M059J (cell line): Measurements from ENCODE around the gene PHF14. TPM values are rescaled to one million over a fixed set of nuclear protein-coding genes. Genes with fewer than 3 reads are reported as not detected.

Experiments
- DNase-seq: peaks from one replicate; pipeline ENCODE4 v3.0.0-alpha.2; 2012; ENCODE audit warnings: low read depth
- total RNA-seq: library from RNA; depleted of rRNA; stranded (reverse); fragments of >200 nt; shearing (Covaris generic); gene quantifications from 2 replicates; pipeline ENCODE4 v1.2.3, GENCODE V29; 2014

Gene PHF14
- total RNA-seq, 1 experiment from 2014 or later, result 23.7 TPM

GRCh38 chr7:11104578-11104977 lies 130.9 kb downstream of the PHF14 start:
- DNase-seq, result no peak

DNA sequence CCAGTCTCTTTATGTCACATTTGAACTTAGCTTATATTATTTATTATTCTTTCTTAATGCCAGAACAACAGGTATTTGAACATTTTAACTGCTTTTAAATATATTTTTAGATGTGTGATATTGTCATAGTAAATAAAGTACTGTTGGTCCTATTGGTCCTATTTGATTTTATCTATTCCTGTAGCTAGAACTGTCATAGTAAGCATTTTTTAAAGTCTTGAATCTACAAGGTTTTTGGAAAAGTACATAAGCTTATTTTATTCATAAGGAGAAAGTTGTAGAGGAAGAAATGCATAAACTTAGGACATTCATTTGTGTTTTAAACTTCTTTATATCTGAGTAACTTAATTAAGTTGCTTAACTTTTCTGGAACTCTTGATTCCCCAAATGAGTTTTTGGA lies 136.0 kb downstream of the PHF14 start:
- no peak for DNase-seq

GRCh38 chr7:11120068-11120664 lies 146.5 kb downstream of the PHF14 start:
- no peak for DNase-seq

- DNase-seq, result no peak
Observed at GRCh38 chr7:11120675-11121220, 147.1 kb downstream of the PHF14 start.

- no peak for DNase-seq
Observed at GRCh38 chr7:11124856-11125559, 151.3 kb downstream of the PHF14 start.

DNA sequence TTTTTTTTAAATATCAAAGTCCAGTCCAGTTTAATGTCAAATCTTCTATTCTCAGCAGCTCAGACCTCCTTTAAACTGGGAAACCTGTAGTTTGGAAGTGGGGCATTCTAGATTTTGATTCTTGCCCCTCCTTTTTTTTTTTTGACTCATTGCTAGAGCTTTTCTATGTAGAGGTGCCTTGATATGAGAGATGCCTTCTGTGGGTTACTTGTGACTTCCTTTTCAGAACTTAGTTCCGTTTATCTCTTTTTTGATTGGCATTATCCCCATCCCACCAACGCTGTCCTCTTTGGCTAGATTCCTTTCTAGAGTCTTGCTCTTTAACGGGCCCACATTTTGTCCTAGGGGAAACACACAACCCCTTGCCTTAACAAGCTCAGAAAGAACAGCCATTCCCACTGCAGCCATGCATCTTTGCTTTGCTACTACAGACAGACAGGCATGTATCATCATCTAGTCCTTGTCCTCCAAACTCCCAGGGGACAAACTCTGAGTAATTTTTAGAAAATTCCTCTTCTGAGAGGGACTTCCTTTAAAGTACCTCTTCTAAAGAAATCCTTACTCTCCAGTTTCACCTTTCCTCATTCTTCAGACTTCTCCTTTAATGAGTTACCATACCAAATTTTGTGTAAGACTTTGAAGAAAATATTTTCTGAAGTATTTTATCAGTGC lies 153.6 kb downstream of the PHF14 start:
- no peak for DNase-seq

DNA sequence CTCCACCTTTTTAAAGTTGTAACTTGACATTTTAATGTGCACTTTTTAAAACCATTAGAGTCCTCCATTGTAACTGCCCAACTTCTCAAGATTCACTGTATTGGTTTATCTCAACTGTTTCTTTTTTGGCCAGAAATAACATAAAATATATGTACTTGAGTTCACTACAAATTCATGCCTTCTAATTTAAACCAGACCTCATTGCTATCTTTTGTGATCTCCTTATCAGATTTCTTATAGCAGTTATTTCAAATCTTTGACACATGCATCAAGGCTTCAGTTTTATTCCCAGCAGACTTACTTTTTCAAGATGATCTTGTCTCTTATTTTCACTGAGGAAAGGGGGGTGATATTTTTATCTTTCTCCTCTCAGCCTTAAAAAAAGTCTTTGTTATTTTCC lies 154.3 kb downstream of the PHF14 start:
- no peak for DNase-seq

DNA sequence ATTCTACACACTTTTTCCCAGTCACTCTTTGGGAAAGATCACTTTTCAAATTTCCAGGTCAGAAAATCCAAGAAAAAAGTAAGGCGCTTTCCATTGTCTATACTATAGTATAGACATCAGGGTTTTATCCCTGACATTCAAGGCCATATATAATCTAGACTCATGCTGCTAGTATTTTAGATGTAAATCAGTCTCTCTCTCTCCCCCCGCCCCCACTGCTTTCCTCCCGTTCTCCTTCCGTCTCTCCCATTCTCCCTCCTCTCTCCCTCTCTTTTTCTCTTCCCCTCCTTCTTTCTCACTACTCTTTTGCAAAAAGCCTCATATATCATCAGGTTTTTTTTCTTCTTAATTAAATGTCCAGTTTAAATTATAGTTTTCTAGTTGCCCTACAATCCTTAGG lies 154.8 kb downstream of the PHF14 start:
- no peak for DNase-seq

DNA sequence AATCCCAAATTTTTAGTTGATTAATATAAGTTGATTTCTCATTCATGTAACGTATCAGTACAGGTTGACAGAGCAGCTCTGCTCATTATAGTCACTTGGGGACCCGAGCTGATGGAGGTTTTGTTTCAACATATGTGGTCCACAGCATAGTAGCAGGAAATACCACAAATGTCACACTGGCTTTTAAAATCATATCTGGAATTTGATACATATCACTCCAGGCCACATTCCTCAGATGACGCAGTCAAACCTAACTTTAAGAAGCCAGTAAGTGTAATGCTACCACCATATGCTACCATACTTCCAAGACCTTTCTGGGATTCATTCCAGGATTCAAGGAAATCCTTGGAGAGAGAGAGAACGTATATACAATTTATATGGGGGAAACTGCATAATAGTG lies 156.3 kb downstream of the PHF14 start:
- peak; percentile 18 for DNase-seq

DNA sequence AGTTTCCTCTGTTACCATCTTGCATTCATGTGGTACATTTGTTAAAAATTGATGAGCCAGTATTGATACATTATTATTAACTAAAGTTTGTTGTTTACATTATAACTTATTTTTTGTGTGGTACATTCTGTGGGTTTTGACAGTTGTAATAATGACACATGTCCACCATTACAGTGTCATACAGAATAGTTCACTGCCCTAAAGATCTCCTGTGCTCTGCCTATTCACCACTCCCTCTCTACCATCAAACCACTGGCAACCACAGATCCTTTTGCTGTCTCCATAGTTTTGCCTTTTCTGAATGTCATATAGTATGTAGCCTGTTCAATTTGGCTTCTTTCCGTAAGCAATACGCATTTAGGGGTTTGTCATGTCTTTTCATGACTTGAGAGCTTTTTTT lies 156.9 kb downstream of the PHF14 start:
- DNase-seq, result no peak

- DNase-seq, result no peak
Observed at GRCh38 chr7:11133436-11133959, 159.8 kb downstream of the PHF14 start.

DNA sequence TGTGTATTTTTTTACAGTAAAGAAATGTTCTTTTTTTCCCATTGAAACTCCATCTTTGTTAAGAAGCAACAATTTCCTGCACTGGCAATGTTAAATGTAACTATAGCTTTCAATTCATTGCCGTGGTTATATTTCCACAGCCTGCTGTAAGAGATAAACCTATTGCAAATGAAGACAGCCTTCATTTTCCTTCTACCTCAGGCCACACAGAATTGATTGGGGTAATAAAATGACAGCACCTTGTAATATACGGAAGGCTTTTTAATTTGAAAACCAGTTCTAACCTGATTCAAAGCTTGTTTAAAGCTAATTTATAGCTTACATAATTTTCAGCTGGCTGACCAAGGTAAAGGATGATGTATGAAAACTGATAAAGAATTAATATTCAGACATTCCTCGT lies 161.9 kb downstream of the PHF14 start:
- DNase-seq, result no peak

GRCh38 chr7:11141541-11141940 lies 167.9 kb downstream of the PHF14 start:
- DNase-seq, result no peak

- no peak for DNase-seq
Observed at GRCh38 chr7:11153694-11154093, 180.0 kb downstream of the PHF14 start.

DNA sequence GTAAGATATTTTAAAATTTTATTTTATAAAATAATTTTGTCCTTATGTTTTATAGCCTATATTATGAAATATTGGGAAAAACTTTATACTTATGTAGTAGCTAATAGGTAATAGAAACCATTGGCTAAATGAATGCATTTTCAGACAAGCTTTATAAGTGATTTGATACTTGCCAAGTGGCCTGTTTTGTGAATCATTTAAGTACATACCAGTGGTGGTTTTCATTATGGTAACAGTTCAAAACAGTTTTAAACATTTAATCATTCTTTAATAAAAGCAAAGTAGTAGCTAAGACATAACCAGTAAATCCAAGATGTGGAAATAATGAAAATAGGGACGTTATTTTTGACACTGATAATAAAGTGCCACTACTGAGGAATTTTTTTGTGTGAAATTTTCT lies 182.2 kb downstream of the PHF14 start:
- DNase-seq, result no peak

- no peak for DNase-seq
Observed at GRCh38 chr7:11161499-11161898, 187.8 kb downstream of the PHF14 start.

DNA sequence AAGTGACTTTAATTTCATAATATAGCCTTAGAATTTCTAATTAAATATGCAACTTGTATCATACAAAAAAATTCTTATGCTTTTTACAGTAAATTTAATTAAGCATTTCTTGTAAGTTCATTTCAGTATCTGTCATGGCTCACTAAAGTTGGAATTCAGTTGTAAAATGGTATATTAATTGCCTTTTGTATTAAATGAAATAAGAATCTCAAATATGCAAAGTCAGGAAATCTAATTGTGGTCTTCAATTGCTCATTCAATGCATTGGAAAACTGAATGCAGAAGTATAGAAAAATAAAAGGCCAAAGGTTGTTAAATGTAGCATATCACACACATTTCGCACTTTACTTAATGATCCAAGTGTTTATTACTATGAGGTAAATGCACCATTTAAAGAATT lies 189.5 kb downstream of the PHF14 start:
- no peak for DNase-seq

DNA sequence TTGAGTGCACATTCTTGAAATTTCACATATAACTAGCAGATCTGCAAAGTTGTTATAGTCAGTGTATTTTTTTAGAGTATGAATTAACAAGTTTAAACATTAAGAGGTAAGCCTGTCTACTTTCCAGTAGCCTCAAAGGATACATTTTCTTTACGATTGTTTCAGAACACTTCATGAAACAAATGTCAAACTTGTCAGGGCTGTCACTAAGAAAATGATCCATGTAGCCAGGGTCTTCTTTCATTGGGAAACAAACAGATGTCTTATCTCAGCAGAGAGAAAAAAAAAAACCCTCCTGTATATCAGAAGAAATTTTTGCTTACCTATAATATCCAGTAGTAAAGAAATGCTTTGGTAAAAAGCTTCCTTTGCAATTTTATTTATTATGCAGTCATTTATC lies 192.4 kb downstream of the PHF14 start:
- no peak for DNase-seq

DNA sequence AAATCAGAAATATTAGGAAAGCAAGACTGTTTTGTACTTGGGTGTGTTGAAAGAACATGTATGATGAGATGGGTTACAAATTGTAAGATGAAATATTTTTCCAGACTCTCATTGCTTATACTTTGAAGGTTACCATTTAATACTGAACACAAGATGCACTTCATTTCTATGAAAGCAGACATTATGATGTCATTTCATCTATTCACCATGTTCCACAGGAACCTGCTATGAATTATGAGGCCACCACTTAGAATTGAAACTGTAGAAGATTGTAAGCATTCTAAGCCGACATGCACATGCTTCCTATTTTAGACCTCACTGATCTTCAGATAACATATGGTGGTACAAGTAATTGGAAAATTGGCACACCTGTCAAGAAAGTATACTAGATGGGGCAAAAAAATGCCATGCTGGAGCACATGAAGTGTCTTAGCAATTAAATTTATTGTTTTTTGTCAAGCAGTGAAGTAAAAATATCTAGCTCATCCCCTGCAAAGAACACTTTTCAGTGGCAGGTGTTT lies 195.0 kb downstream of the PHF14 start:
- DNase-seq, result no peak

- no peak for DNase-seq
Observed at GRCh38 chr7:11170175-11170574, 196.5 kb downstream of the PHF14 start.

- DNase-seq, result no peak
Observed at GRCh38 chr7:11170863-11171568, 197.3 kb downstream of the PHF14 start.
